ENCODE measurements around the gene CMSS1. TPM values are rescaled to one million over a fixed set of nuclear protein-coding genes. Genes with fewer than 3 reads are reported as not detected.
A peak's percentile ranks its signal among the peaks of the same experiment; 100 is the strongest.

CMSS1 gene
- total RNA-seq, 1 experiment from 2014 or later, result 70.6 TPM

DNA sequence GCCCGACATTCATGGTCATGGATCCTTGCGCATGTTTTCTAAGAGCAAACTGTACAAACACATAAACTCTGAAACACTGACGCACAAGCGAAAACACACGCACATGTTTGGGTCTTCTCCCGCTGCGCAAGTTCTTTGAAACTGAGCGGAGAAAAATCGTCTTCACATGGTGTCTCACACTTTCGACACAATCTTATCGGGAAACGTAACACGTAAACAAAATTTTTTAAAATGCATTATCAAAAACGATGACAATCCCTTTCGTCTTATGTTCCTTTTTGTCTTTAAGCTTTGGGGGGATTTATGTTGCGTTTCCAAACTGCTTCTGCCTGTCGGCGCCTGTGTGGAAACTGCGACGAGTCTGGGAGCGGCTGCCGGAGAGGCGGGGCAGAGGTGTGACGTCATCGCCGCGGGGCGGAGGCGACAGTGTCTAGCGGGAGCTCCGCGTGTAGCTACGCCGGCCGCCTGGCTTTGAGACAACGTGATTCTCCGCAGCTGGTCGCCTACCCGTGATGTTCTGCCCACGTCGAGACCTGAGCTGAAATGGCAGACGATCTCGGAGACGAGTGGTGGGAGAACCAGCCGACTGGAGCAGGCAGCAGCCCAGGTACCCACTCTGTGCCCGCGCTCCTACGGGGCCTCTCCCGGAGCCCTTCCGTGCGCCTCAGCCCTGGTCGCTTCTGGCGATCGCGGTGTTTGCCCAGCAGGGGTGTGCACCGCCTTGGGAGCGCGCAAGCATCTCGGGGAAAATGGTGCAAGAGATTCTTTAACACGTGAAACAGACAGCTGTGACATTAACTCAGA lies at the start of gene CMSS1 (continued):
- TF ChIP-seq ZNF423 (CRISPR knock-in tag; IDR thresholded peaks at IDR 0.05) (no peak), ZBTB21 (CRISPR knock-in tag; IDR thresholded peaks at IDR 0.05; ENCODE audit: borderline replicate concordance) (peak; percentile 92), GTF2I (CRISPR knock-in tag; conservative IDR thresholded peaks at IDR 0.05) (no peak), NR2C2 (CRISPR knock-in tag; IDR thresholded peaks at IDR 0.05) (no peak), ZNF232 (CRISPR knock-in tag; IDR thresholded peaks at IDR 0.05) (0 out of 2 replicates have a peak, but pooled peaks have one; percentile 36), NFATC4 (CRISPR knock-in tag; IDR thresholded peaks at IDR 0.05) (no peak), SMAD4 (CRISPR knock-in tag; IDR thresholded peaks at IDR 0.05) (no peak), ELF4 (CRISPR knock-in tag; IDR thresholded peaks at IDR 0.05; ENCODE audit: low read depth) (no peak), TEAD1 (CRISPR knock-in tag; IDR thresholded peaks at IDR 0.05) (no peak; the same call in 1 of the 2 replicates), NR3C1 (CRISPR knock-in tag; conservative IDR thresholded peaks at IDR 0.05; ENCODE audit: low read depth) (no peak), IRF2 (CRISPR knock-in tag; IDR thresholded peaks at IDR 0.05; ENCODE audit: borderline replicate concordance, low read depth) (no peak), ATF1 (CRISPR knock-in tag; IDR thresholded peaks at IDR 0.05) (no peak), ESRRA (CRISPR knock-in tag; IDR thresholded peaks at IDR 0.05; ENCODE audit: borderline replicate concordance) (no peak), GRHL2 (CRISPR knock-in tag; IDR thresholded peaks at IDR 0.05; ENCODE audit: insufficient replicate concordance, severe bottlenecking) (no peak), ZNF219 (CRISPR knock-in tag; IDR thresholded peaks at IDR 0.05; ENCODE audit: borderline replicate concordance) (peak; percentile 78; the same call in 1 of the 2 replicates), SOX15 (CRISPR knock-in tag; IDR thresholded peaks at IDR 0.05) (no peak)
- TF ChIP-seq, protein P1, sequence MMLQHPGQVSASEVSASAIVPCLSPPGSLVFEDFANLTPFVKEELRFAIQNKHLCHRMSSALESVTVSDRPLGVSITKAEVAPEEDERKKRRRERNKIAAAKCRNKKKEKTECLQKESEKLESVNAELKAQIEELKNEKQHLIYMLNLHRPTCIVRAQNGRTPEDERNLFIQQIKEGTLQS (CRISPR knock-in tag; conservative IDR thresholded peaks at IDR 0.05), result no peak
- TF ChIP-seq, protein P2, sequence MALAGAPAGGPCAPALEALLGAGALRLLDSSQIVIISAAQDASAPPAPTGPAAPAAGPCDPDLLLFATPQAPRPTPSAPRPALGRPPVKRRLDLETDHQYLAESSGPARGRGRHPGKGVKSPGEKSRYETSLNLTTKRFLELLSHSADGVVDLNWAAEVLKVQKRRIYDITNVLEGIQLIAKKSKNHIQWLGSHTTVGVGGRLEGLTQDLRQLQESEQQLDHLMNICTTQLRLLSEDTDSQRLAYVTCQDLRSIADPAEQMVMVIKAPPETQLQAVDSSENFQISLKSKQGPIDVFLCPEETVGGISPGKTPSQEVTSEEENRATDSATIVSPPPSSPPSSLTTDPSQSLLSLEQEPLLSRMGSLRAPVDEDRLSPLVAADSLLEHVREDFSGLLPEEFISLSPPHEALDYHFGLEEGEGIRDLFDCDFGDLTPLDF (CRISPR knock-in tag; IDR thresholded peaks at IDR 0.05), result no peak
- TF ChIP-seq, protein P3, sequence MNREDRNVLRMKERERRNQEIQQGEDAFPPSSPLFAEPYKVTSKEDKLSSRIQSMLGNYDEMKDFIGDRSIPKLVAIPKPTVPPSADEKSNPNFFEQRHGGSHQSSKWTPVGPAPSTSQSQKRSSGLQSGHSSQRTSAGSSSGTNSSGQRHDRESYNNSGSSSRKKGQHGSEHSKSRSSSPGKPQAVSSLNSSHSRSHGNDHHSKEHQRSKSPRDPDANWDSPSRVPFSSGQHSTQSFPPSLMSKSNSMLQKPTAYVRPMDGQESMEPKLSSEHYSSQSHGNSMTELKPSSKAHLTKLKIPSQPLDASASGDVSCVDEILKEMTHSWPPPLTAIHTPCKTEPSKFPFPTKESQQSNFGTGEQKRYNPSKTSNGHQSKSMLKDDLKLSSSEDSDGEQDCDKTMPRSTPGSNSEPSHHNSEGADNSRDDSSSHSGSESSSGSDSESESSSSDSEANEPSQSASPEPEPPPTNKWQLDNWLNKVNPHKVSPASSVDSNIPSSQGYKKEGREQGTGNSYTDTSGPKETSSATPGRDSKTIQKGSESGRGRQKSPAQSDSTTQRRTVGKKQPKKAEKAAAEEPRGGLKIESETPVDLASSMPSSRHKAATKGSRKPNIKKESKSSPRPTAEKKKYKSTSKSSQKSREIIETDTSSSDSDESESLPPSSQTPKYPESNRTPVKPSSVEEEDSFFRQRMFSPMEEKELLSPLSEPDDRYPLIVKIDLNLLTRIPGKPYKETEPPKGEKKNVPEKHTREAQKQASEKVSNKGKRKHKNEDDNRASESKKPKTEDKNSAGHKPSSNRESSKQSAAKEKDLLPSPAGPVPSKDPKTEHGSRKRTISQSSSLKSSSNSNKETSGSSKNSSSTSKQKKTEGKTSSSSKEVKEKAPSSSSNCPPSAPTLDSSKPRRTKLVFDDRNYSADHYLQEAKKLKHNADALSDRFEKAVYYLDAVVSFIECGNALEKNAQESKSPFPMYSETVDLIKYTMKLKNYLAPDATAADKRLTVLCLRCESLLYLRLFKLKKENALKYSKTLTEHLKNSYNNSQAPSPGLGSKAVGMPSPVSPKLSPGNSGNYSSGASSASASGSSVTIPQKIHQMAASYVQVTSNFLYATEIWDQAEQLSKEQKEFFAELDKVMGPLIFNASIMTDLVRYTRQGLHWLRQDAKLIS (CRISPR knock-in tag; IDR thresholded peaks at IDR 0.05; ENCODE audit: borderline replicate concordance), result no peak
- TF ChIP-seq, protein P4, sequence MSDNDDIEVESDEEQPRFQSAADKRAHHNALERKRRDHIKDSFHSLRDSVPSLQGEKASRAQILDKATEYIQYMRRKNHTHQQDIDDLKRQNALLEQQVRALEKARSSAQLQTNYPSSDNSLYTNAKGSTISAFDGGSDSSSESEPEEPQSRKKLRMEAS (CRISPR knock-in tag; IDR thresholded peaks at IDR 0.05), result peak; percentile 95
- TF ChIP-seq, protein P5, sequence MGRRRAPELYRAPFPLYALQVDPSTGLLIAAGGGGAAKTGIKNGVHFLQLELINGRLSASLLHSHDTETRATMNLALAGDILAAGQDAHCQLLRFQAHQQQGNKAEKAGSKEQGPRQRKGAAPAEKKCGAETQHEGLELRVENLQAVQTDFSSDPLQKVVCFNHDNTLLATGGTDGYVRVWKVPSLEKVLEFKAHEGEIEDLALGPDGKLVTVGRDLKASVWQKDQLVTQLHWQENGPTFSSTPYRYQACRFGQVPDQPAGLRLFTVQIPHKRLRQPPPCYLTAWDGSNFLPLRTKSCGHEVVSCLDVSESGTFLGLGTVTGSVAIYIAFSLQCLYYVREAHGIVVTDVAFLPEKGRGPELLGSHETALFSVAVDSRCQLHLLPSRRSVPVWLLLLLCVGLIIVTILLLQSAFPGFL (CRISPR knock-in tag; IDR thresholded peaks at IDR 0.05; ENCODE audit: borderline replicate concordance), result peak; percentile 56; the same call in 1 of the 2 replicates
- TF ChIP-seq, protein P6, sequence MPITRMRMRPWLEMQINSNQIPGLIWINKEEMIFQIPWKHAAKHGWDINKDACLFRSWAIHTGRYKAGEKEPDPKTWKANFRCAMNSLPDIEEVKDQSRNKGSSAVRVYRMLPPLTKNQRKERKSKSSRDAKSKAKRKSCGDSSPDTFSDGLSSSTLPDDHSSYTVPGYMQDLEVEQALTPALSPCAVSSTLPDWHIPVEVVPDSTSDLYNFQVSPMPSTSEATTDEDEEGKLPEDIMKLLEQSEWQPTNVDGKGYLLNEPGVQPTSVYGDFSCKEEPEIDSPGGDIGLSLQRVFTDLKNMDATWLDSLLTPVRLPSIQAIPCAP (CRISPR knock-in tag; IDR thresholded peaks at IDR 0.05), result no peak
- TF ChIP-seq, protein P7, sequence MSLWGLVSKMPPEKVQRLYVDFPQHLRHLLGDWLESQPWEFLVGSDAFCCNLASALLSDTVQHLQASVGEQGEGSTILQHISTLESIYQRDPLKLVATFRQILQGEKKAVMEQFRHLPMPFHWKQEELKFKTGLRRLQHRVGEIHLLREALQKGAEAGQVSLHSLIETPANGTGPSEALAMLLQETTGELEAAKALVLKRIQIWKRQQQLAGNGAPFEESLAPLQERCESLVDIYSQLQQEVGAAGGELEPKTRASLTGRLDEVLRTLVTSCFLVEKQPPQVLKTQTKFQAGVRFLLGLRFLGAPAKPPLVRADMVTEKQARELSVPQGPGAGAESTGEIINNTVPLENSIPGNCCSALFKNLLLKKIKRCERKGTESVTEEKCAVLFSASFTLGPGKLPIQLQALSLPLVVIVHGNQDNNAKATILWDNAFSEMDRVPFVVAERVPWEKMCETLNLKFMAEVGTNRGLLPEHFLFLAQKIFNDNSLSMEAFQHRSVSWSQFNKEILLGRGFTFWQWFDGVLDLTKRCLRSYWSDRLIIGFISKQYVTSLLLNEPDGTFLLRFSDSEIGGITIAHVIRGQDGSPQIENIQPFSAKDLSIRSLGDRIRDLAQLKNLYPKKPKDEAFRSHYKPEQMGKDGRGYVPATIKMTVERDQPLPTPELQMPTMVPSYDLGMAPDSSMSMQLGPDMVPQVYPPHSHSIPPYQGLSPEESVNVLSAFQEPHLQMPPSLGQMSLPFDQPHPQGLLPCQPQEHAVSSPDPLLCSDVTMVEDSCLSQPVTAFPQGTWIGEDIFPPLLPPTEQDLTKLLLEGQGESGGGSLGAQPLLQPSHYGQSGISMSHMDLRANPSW (CRISPR knock-in tag; conservative IDR thresholded peaks at IDR 0.05; ENCODE audit: low read depth), result no peak
- TF ChIP-seq, protein P8, sequence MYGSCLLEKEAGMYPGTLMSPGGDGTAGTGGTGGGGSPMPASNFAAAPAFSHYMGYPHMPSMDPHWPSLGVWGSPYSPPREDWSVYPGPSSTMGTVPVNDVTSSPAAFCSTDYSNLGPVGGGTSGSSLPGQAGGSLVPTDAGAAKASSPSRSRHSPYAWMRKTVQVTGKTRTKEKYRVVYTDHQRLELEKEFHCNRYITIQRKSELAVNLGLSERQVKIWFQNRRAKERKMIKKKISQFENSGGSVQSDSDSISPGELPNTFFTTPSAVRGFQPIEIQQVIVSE (CRISPR knock-in tag; IDR thresholded peaks at IDR 0.05; ENCODE audit: borderline replicate concordance), result no peak
- TF ChIP-seq, protein P9, sequence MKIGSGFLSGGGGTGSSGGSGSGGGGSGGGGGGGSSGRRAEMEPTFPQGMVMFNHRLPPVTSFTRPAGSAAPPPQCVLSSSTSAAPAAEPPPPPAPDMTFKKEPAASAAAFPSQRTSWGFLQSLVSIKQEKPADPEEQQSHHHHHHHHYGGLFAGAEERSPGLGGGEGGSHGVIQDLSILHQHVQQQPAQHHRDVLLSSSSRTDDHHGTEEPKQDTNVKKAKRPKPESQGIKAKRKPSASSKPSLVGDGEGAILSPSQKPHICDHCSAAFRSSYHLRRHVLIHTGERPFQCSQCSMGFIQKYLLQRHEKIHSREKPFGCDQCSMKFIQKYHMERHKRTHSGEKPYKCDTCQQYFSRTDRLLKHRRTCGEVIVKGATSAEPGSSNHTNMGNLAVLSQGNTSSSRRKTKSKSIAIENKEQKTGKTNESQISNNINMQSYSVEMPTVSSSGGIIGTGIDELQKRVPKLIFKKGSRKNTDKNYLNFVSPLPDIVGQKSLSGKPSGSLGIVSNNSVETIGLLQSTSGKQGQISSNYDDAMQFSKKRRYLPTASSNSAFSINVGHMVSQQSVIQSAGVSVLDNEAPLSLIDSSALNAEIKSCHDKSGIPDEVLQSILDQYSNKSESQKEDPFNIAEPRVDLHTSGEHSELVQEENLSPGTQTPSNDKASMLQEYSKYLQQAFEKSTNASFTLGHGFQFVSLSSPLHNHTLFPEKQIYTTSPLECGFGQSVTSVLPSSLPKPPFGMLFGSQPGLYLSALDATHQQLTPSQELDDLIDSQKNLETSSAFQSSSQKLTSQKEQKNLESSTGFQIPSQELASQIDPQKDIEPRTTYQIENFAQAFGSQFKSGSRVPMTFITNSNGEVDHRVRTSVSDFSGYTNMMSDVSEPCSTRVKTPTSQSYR (CRISPR knock-in tag; IDR thresholded peaks at IDR 0.05), result no peak
